Measurements from ENCODE around the gene EHD1. TPM values are rescaled to one million over a fixed set of nuclear protein-coding genes. Genes with fewer than 3 reads are reported as not detected.

The EHD1 gene
- total and polyA plus RNA-seq, 9 of the 15 experiments (the other 6 are each of a cell fraction or from before 2014, with no cell fraction given): 0.46 to 65.0 (median 16.4) TPM

GRCh38 chr11:64887234-64887756 lies 8.9 kb upstream of the EHD1 start (continued):
- TF ChIP-seq ZBTB26 (CRISPR knock-in tag; IDR thresholded peaks at IDR 0.05) (no peak), MGA (IDR thresholded peaks at IDR 0.05) (no peak), ZNF609 (CRISPR knock-in tag; IDR thresholded peaks at IDR 0.05; ENCODE audit: borderline replicate concordance) (no peak), PURB (CRISPR knock-in tag; IDR thresholded peaks at IDR 0.05; ENCODE audit: low read depth) (no peak), ZNF589 (CRISPR knock-in tag; IDR thresholded peaks at IDR 0.05; ENCODE audit: low read depth) (0 out of 2 replicates have a peak, but pooled peaks have one; percentile 12), MTA2 (IDR thresholded peaks at IDR 0.05; ENCODE audit: low read depth) (no peak)

Data from K562 (cell line).